Measurements from ENCODE around the gene GPC5.

Gene GPC5

GRCh38 chr13:92012787-92013186 is 614.4 kb downstream of the GPC5 start:
- Histone ChIP-seq H3K4me1 (ENCODE audit: control insufficient read depth, insufficient read depth, low read length) (no peaks in the 10 kb centered on the region), H3K4me3 (ENCODE audit: low read length) (no peak overlapping the region), H3K9me3 (ENCODE audit: control insufficient read depth, low read length) (no peaks in the 10 kb centered on the region), H3K9ac (ENCODE audit: low read length) (no peak overlapping the region), H3K36me3 (ENCODE audit: control insufficient read depth, insufficient read depth, low read length, severe bottlenecking) (no peaks in the 10 kb centered on the region), H3K27me3 (replicated peaks; ENCODE audit: control insufficient read depth, insufficient read depth, low read length) (no peaks in the 10 kb centered on the region)
- no peak for DNase-seq (ENCODE audit: low read depth)

- H3K9ac ChIP-seq (ENCODE audit: low read length): no peak overlapping the region
- DNase-seq (ENCODE audit: low read depth): no peak
- no peaks in the 10 kb centered on the region for H3K4me1 ChIP-seq (ENCODE audit: control insufficient read depth, insufficient read depth, low read length)
- H3K4me3 ChIP-seq (ENCODE audit: low read length): no peak overlapping the region
- no peaks in the 10 kb centered on the region for H3K9me3 ChIP-seq (ENCODE audit: control insufficient read depth, low read length)
- H3K36me3 ChIP-seq (ENCODE audit: control insufficient read depth, insufficient read depth, low read length, severe bottlenecking): no peaks in the 10 kb centered on the region
- H3K27me3 ChIP-seq (replicated peaks; ENCODE audit: control insufficient read depth, insufficient read depth, low read length): no peaks in the 10 kb centered on the region
These were observed 619.3 kb downstream of the GPC5 start for GRCh38 chr13:92017737-92018136.

GRCh38 chr13:92028695-92029094 is 630.3 kb downstream of the GPC5 start:
- Histone ChIP-seq H3K4me3 (ENCODE audit: low read length) (no peak overlapping the region), H3K4me1 (ENCODE audit: control insufficient read depth, insufficient read depth, low read length) (peaks cover 4% of the 10 kb centered on the region), H3K9me3 (ENCODE audit: control insufficient read depth, low read length) (no peaks in the 10 kb centered on the region), H3K36me3 (ENCODE audit: control insufficient read depth, insufficient read depth, low read length, severe bottlenecking) (no peaks in the 10 kb centered on the region), H3K27me3 (replicated peaks; ENCODE audit: control insufficient read depth, insufficient read depth, low read length) (no peaks in the 10 kb centered on the region), H3K9ac (ENCODE audit: low read length) (no peak overlapping the region)
- no peak for DNase-seq (ENCODE audit: low read depth)

GRCh38 chr13:92029641-92030040 is 631.2 kb downstream of the GPC5 start:
- Histone ChIP-seq H3K4me3 (ENCODE audit: low read length) (no peak overlapping the region), H3K36me3 (ENCODE audit: control insufficient read depth, insufficient read depth, low read length, severe bottlenecking) (no peaks in the 10 kb centered on the region), H3K9me3 (ENCODE audit: control insufficient read depth, low read length) (no peaks in the 10 kb centered on the region), H3K4me1 (ENCODE audit: control insufficient read depth, insufficient read depth, low read length) (peaks cover 4% of the 10 kb centered on the region), H3K27me3 (replicated peaks; ENCODE audit: control insufficient read depth, insufficient read depth, low read length) (no peaks in the 10 kb centered on the region), H3K9ac (ENCODE audit: low read length) (no peak overlapping the region)
- DNase-seq (ENCODE audit: low read depth): no peak

GRCh38 chr13:92038905-92039304 is 640.5 kb downstream of the GPC5 start:
- Histone ChIP-seq H3K4me3 (ENCODE audit: low read length) (no peak overlapping the region), H3K27me3 (replicated peaks; ENCODE audit: control insufficient read depth, insufficient read depth, low read length) (no peaks in the 10 kb centered on the region), H3K4me1 (ENCODE audit: control insufficient read depth, insufficient read depth, low read length) (no peaks in the 10 kb centered on the region), H3K9ac (ENCODE audit: low read length) (no peak overlapping the region), H3K36me3 (ENCODE audit: control insufficient read depth, insufficient read depth, low read length, severe bottlenecking) (no peaks in the 10 kb centered on the region), H3K9me3 (ENCODE audit: control insufficient read depth, low read length) (no peaks in the 10 kb centered on the region)
- no peak for DNase-seq (ENCODE audit: low read depth)

- Histone ChIP-seq H3K36me3 (ENCODE audit: control insufficient read depth, insufficient read depth, low read length, severe bottlenecking) (no peaks in the 10 kb centered on the region), H3K9ac (ENCODE audit: low read length) (no peak overlapping the region), H3K9me3 (ENCODE audit: control insufficient read depth, low read length) (no peaks in the 10 kb centered on the region), H3K27me3 (replicated peaks; ENCODE audit: control insufficient read depth, insufficient read depth, low read length) (no peaks in the 10 kb centered on the region), H3K4me1 (ENCODE audit: control insufficient read depth, insufficient read depth, low read length) (no peaks in the 10 kb centered on the region), H3K4me3 (ENCODE audit: low read length) (no peak overlapping the region)
- DNase-seq (ENCODE audit: low read depth): no peak
These were observed 644.1 kb downstream of the GPC5 start for GRCh38 chr13:92042522-92042921.

- Histone ChIP-seq H3K4me1 (ENCODE audit: control insufficient read depth, insufficient read depth, low read length) (no peaks in the 10 kb centered on the region), H3K4me3 (ENCODE audit: low read length) (no peak overlapping the region), H3K9me3 (ENCODE audit: control insufficient read depth, low read length) (no peaks in the 10 kb centered on the region), H3K9ac (ENCODE audit: low read length) (no peak overlapping the region), H3K36me3 (ENCODE audit: control insufficient read depth, insufficient read depth, low read length, severe bottlenecking) (no peaks in the 10 kb centered on the region), H3K27me3 (replicated peaks; ENCODE audit: control insufficient read depth, insufficient read depth, low read length) (no peaks in the 10 kb centered on the region)
- no peak for DNase-seq (ENCODE audit: low read depth)
These were observed 645.9 kb downstream of the GPC5 start for GRCh38 chr13:92044351-92044750.

- Histone ChIP-seq H3K27me3 (replicated peaks; ENCODE audit: control insufficient read depth, insufficient read depth, low read length) (no peaks in the 10 kb centered on the region), H3K9ac (ENCODE audit: low read length) (no peak overlapping the region), H3K4me1 (ENCODE audit: control insufficient read depth, insufficient read depth, low read length) (no peaks in the 10 kb centered on the region), H3K4me3 (ENCODE audit: low read length) (no peak overlapping the region), H3K36me3 (ENCODE audit: control insufficient read depth, insufficient read depth, low read length, severe bottlenecking) (no peaks in the 10 kb centered on the region), H3K9me3 (ENCODE audit: control insufficient read depth, low read length) (no peaks in the 10 kb centered on the region)
- no peak for DNase-seq (ENCODE audit: low read depth)
These were observed 656.0 kb downstream of the GPC5 start for GRCh38 chr13:92054389-92054788.

GRCh38 chr13:92074658-92075057 is 676.2 kb downstream of the GPC5 start:
- Histone ChIP-seq H3K36me3 (ENCODE audit: control insufficient read depth, insufficient read depth, low read length, severe bottlenecking) (no peaks in the 10 kb centered on the region), H3K9me3 (ENCODE audit: control insufficient read depth, low read length) (no peaks in the 10 kb centered on the region), H3K27me3 (replicated peaks; ENCODE audit: control insufficient read depth, insufficient read depth, low read length) (no peaks in the 10 kb centered on the region), H3K4me1 (ENCODE audit: control insufficient read depth, insufficient read depth, low read length) (no peaks in the 10 kb centered on the region), H3K9ac (ENCODE audit: low read length) (no peak overlapping the region), H3K4me3 (ENCODE audit: low read length) (no peak overlapping the region)
- DNase-seq (ENCODE audit: low read depth): no peak

GRCh38 chr13:92097337-92097903 is 699.0 kb downstream of the GPC5 start:
- H3K27me3 ChIP-seq (replicated peaks; ENCODE audit: control insufficient read depth, insufficient read depth, low read length): no peaks in the 10 kb centered on the region
- no peak for DNase-seq (ENCODE audit: low read depth)
- H3K9me3 ChIP-seq (ENCODE audit: control insufficient read depth, low read length): peaks cover 3% of the 10 kb centered on the region
- H3K4me1 ChIP-seq (ENCODE audit: control insufficient read depth, insufficient read depth, low read length): no peaks in the 10 kb centered on the region
- no peak overlapping the region for H3K4me3 ChIP-seq (ENCODE audit: low read length)
- no peak overlapping the region for H3K9ac ChIP-seq (ENCODE audit: low read length)
- H3K36me3 ChIP-seq (ENCODE audit: control insufficient read depth, insufficient read depth, low read length, severe bottlenecking): no peaks in the 10 kb centered on the region

- Histone ChIP-seq H3K4me1 (ENCODE audit: control insufficient read depth, insufficient read depth, low read length) (peaks cover 13% of the 10 kb centered on the region), H3K27me3 (replicated peaks; ENCODE audit: control insufficient read depth, insufficient read depth, low read length) (no peaks in the 10 kb centered on the region), H3K36me3 (ENCODE audit: control insufficient read depth, insufficient read depth, low read length, severe bottlenecking) (no peaks in the 10 kb centered on the region), H3K9me3 (ENCODE audit: control insufficient read depth, low read length) (peaks cover 3% of the 10 kb centered on the region), H3K4me3 (ENCODE audit: low read length) (no peak overlapping the region), H3K9ac (ENCODE audit: low read length) (no peak overlapping the region)
- no peak for DNase-seq (ENCODE audit: low read depth)
These were observed 703.4 kb downstream of the GPC5 start for GRCh38 chr13:92101801-92102200.

- no peaks in the 10 kb centered on the region for H3K36me3 ChIP-seq (ENCODE audit: control insufficient read depth, insufficient read depth, low read length, severe bottlenecking)
- no peak overlapping the region for H3K9ac ChIP-seq (ENCODE audit: low read length)
- H3K4me1 ChIP-seq (ENCODE audit: control insufficient read depth, insufficient read depth, low read length): peaks cover 13% of the 10 kb centered on the region
- no peaks in the 10 kb centered on the region for H3K27me3 ChIP-seq (replicated peaks; ENCODE audit: control insufficient read depth, insufficient read depth, low read length)
- no peaks in the 10 kb centered on the region for H3K9me3 ChIP-seq (ENCODE audit: control insufficient read depth, low read length)
- H3K4me3 ChIP-seq (ENCODE audit: low read length): no peak overlapping the region
- no peak for DNase-seq (ENCODE audit: low read depth)
These were observed 705.3 kb downstream of the GPC5 start for GRCh38 chr13:92103689-92104153.

Measured in adipocyte (in vitro differentiated cells).